LNCAP (cell line): ENCODE data around the gene OTOG.

Experiments
- CTCF ChIP-seq: fragments of 450-650 bp; IDR thresholded peaks from 2 replicates; pipeline ENCODE4 v1.5.1; 2017; ENCODE audit warnings: mild to moderate bottlenecking

Gene OTOG

GRCh38 chr11:17696741-17697140, 149.7 kb downstream of the OTOG start:
- TF ChIP-seq CTCF = no peak
